ENCODE measurements around the gene C5orf47. TPM values are rescaled to one million over a fixed set of nuclear protein-coding genes. Genes with fewer than 3 reads are reported as not detected.

Gene C5orf47
- total and polyA plus RNA-seq, 2 of the 8 experiments (the other 6 are each of a cell fraction or from before 2014, with no cell fraction given) = 0.11 TPM; not detected in 1

DNA sequence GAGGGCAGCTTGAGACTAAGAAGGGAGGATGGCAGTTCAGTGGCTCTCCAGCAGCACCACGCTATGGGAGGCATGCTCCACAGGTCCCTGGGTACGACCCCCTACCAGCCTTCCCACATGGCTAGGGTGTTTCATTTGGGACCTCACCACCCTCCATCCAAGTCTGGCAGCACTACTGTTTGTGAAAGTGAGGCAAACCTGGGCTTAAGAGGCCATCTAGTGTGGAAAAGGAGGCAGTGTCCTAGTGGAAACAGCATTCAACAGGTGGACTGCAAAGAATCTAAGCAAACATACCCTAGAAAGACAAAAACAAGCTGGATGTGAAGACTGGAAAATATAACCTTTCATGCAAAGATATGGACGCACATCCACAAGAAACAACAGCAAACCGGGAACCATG is 4.8 kb upstream of the C5orf47 start:
- Histone ChIP-seq H3K4me1 (replicated peaks in 1 of 4; ENCODE audit: control insufficient read depth in 3 of 4, insufficient read depth in 4 of 4, low read length in 3 of 4) (peaks cover 4 to 8% (median 5%) of the 10 kb centered on the region in 4 experiments; a peak in 4 of 7 replicates), H3K9ac (replicated peaks in 1 of 4; ENCODE audit: extremely low read depth in 1 of 4, low read depth in 3 of 4, low read length in 3 of 4) (no peak overlapping the region), H3K18ac (ENCODE audit: extremely low read depth, low read length) (no peak overlapping the region), H4K20me1 (replicated peaks in 1 of 2; ENCODE audit: control insufficient read depth in 1 of 2, insufficient read depth in 2 of 2, low read length in 2 of 2) (no peaks in the 10 kb centered on the region), H3K23ac (ENCODE audit: insufficient read length) (no peak overlapping the region), H3K4me2 (ENCODE audit: insufficient read depth in 1 of 2, low read depth in 2 of 2, low read length in 2 of 2) (no peak overlapping the region), H4K91ac (replicated peaks; ENCODE audit: insufficient read length, low read length) (no peak overlapping the region), H2BK12ac (ENCODE audit: low read depth, low read length) (no peak overlapping the region), H2BK5ac (ENCODE audit: low read depth, low read length) (no peak overlapping the region), H4K5ac (ENCODE audit: insufficient read length, low read depth, low read length) (no peak overlapping the region), H3K79me1 (ENCODE audit: low read depth, low read length) (no peaks in the 10 kb centered on the region), H3K14ac (ENCODE audit: insufficient read length) (no peak overlapping the region), H2BK120ac (replicated peaks; ENCODE audit: low read depth, low read length) (no peak overlapping the region), H4K8ac (ENCODE audit: extremely low read depth, insufficient read depth, low read length) (no peak overlapping the region), H2AFZ (ENCODE audit: low read length) (no peak overlapping the region; the same call in 1 of the 2 replicates), H2BK15ac (ENCODE audit: low read length) (no peak overlapping the region), H3K27ac (ENCODE audit: low read depth, low read length) (no peak overlapping the region), H2BK20ac (ENCODE audit: low read length) (no peak overlapping the region), H3K23me2 (ENCODE audit: low read depth, low read length) (no peaks in the 10 kb centered on the region; the same call in 1 of the 2 replicates), H3K27me3 (replicated peaks in 1 of 4; ENCODE audit: control insufficient read depth in 3 of 4, extremely low read depth in 1 of 4, insufficient read depth in 3 of 4, low read length in 3 of 4) (no peaks in the 10 kb centered on the region), H2AK5ac (ENCODE audit: low read depth, low read length) (no peak overlapping the region), H3K4ac (replicated peaks; ENCODE audit: insufficient read length, low read depth, low read length) (no peak overlapping the region), H3K56ac (replicated peaks; ENCODE audit: insufficient read length, low read depth, low read length) (no peak overlapping the region), H3K4me3 (ENCODE audit: extremely low read depth in 1 of 4, insufficient read depth in 2 of 4, low read depth in 3 of 4, low read length in 4 of 4) (no peak overlapping the region), H3K36me3 (ENCODE audit: control insufficient read depth in 2 of 4, insufficient read depth in 4 of 4, low read length in 3 of 4) (no peaks in the 10 kb centered on the region), H3K9me3 (ENCODE audit: insufficient read depth in 2 of 2, low read depth in 1 of 2, low read length in 1 of 2) (peaks cover 3 to 8% of the 10 kb centered on the region in 2 experiments; a peak in 3 of 4 replicates), H3K79me2 (ENCODE audit: control insufficient read depth in 1 of 2, insufficient read depth in 2 of 2, low read length in 2 of 2) (no peaks in the 10 kb centered on the region)
- TF ChIP-seq MAFK (IDR thresholded peaks at IDR 0.05; ENCODE audit: low read depth, low read length) = no peak
- TF ChIP-seq SRF (IDR thresholded peaks at IDR 0.05; ENCODE audit: low read depth, low read length) = no peak
- TF ChIP-seq, protein P1, sequence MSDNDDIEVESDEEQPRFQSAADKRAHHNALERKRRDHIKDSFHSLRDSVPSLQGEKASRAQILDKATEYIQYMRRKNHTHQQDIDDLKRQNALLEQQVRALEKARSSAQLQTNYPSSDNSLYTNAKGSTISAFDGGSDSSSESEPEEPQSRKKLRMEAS (IDR thresholded peaks at IDR 0.05) = peak; percentile 9; the same call in 1 of the 2 replicates
- TF ChIP-seq, protein P2, sequence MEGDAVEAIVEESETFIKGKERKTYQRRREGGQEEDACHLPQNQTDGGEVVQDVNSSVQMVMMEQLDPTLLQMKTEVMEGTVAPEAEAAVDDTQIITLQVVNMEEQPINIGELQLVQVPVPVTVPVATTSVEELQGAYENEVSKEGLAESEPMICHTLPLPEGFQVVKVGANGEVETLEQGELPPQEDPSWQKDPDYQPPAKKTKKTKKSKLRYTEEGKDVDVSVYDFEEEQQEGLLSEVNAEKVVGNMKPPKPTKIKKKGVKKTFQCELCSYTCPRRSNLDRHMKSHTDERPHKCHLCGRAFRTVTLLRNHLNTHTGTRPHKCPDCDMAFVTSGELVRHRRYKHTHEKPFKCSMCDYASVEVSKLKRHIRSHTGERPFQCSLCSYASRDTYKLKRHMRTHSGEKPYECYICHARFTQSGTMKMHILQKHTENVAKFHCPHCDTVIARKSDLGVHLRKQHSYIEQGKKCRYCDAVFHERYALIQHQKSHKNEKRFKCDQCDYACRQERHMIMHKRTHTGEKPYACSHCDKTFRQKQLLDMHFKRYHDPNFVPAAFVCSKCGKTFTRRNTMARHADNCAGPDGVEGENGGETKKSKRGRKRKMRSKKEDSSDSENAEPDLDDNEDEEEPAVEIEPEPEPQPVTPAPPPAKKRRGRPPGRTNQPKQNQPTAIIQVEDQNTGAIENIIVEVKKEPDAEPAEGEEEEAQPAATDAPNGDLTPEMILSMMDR (IDR thresholded peaks at IDR 0.05; ENCODE audit: control extremely low read depth in 1 of 3, insufficient read depth in 1 of 3, low read depth in 1 of 3, low read length in 3 of 3) = peak; percentile 8 to 87 (median 80)
- TF ChIP-seq RAD21 (IDR thresholded peaks at IDR 0.05 in 1 of 2, conservative IDR thresholded peaks at IDR 0.05 in 1 of 2; ENCODE audit: low read depth in 2 of 2, low read length in 2 of 2) = peak; percentile 96
- no peak for TF ChIP-seq SIX5 (IDR thresholded peaks at IDR 0.05; ENCODE audit: low read depth, low read length)
- TF ChIP-seq PHF8 (conservative IDR thresholded peaks at IDR 0.05; ENCODE audit: low read depth, low read length) = no peak
- no peak for TF ChIP-seq SP2 (IDR thresholded peaks at IDR 0.05; ENCODE audit: low read length)
- peak in 1 of 2 experiments; percentile 50 for DNase-seq (ENCODE audit: low read depth in 1 of 2, low spot score in 2 of 2)
- WGBS, 2 experiments (ENCODE audit: extremely low coverage in 1 of 2, insufficient coverage in 1 of 2, insufficient read length in 1 of 2, insufficient replicate concordance in 2 of 2, low coverage in 1 of 2, low lambda C conversion rate in 2 of 2, missing lambda C conversion rate in 1 of 2) = 49% methylated on average over 4 of the region's 4 CpGs; no CpG with 5 or more reads in 1 of the 2 experiments
- CTCF ChIA-PET (ENCODE audit: partially characterized antibody) = interaction anchor here (0.6 to 5.3 kb wide), 43 partner anchors 9 to 691 kb away, joined by 3 to 35 read pairs (median 4); no protein-coding TSS in a partner anchor
- peak; percentile 90 for FAIRE-seq
- POLR2A ChIA-PET (ENCODE audit: partially characterized antibody) = interaction anchor here (1.4 kb wide), 1 partner anchor 370 kb away, joined by 3 read pairs; no protein-coding TSS in a partner anchor

Measured in H1 (cell line).